HEK293 (cell line): ENCODE results near the gene RBPJ.

ENCODE experiments used
- CTCF ChIA-PET: fragments of 350-600 bp; formaldehyde crosslinking; extraction: SDS; loops from one replicate; lab custom pipeline; 2021; ENCODE audit warnings: antibody characterized with exemption; lab: Yijun Ruan, JAX
- POLR2A ChIA-PET: fragments of 300-600 bp; formaldehyde crosslinking; extraction: SDS; loops from one replicate; lab custom pipeline; 2020; ENCODE audit warnings: antibody characterized with exemption, inconsistent platforms; lab: Yijun Ruan, JAX
- H3K27ac ChIP-seq: fragments of 200-500 bp; sonication (Bioruptor generic); 2 replicates; pipeline ENCODE4 v1.5.1; 2014; ENCODE audit warnings: low read depth, low read length, control low read depth, inconsistent platforms; ENCODE audit errors: extremely low read depth
- H3K36me3 ChIP-seq, 2 experiments: fragments of 200-500 bp in 1 of 2; sonication (Bioruptor generic) in 1 of 2; 1 replicate in 1 of 2; 2 replicates in 1 of 2; pipeline ENCODE4 v1.5.1; 2014 to 2017; ENCODE audit warnings: inconsistent platforms in 2 of 2, low read length in 2 of 2; ENCODE audit not compliant: control insufficient read depth in 2 of 2, insufficient read depth in 1 of 2
- H3K4me1 ChIP-seq: fragments of 200-500 bp; sonication (Bioruptor generic); 2 replicates; pipeline ENCODE4 v1.5.1; 2014; ENCODE audit warnings: mild to moderate bottlenecking, low read length, inconsistent platforms; ENCODE audit not compliant: control insufficient read depth, insufficient read depth
- H3K4me3 ChIP-seq: 2 replicates; pipeline ENCODE4 v1.5.1; 2011; ENCODE audit warnings: low read depth, mild to moderate bottlenecking, control low read depth, low read length, moderate library complexity
- H3K9me3 ChIP-seq: fragments of 200-500 bp; sonication (Bioruptor generic); 2 replicates; pipeline ENCODE4 v1.5.1; 2014; ENCODE audit warnings: low read depth, low read length, inconsistent platforms; ENCODE audit not compliant: control insufficient read depth, insufficient read depth
- BCL11B ChIP-seq: fragments of 450-650 bp; formaldehyde crosslinking; IDR thresholded peaks from 2 replicates; pipeline ENCODE4 v1.5.1; 2016; ENCODE audit warnings: low read depth, missing biosample characterization, missing genetic modification characterization
- GFI1B ChIP-seq: fragments of 450-650 bp; formaldehyde crosslinking; IDR thresholded peaks from 2 replicates; pipeline ENCODE4 v1.5.1; 2016; ENCODE audit warnings: missing biosample characterization, missing genetic modification characterization
- GLI2 ChIP-seq: fragments of 450-650 bp; formaldehyde crosslinking; IDR thresholded peaks from 2 replicates; pipeline ENCODE4; 2017; ENCODE audit warnings: missing biosample characterization, missing genetic modification characterization, low read depth, borderline replicate concordance
- KLF16 ChIP-seq: fragments of 450-650 bp; formaldehyde crosslinking; IDR thresholded peaks from 2 replicates; pipeline ENCODE4 v1.5.1; 2017; ENCODE audit warnings: missing biosample characterization, missing genetic modification characterization
- KLF7 ChIP-seq: fragments of 450-650 bp; formaldehyde crosslinking; IDR thresholded peaks from 2 replicates; pipeline ENCODE4 v1.5.1; 2016; ENCODE audit warnings: missing biosample characterization, missing genetic modification characterization, borderline replicate concordance
- OVOL3 ChIP-seq: fragments of 450-650 bp; formaldehyde crosslinking; IDR thresholded peaks from 2 replicates; pipeline ENCODE4 v1.5.1; 2016; ENCODE audit warnings: missing biosample characterization, missing genetic modification characterization
- TRIM28 ChIP-seq: IDR thresholded peaks from 2 replicates; pipeline ENCODE4 v1.6.1; 2011; ENCODE audit warnings: low read length, control low read depth, borderline replicate concordance
- YY1 ChIP-seq: fragments of 450-650 bp; formaldehyde crosslinking; IDR thresholded peaks from 2 replicates; pipeline ENCODE4 v1.5.1; 2018; ENCODE audit warnings: missing biosample characterization, missing genetic modification characterization
- ZNF112 ChIP-seq: fragments of 450-650 bp; formaldehyde crosslinking; IDR thresholded peaks from 2 replicates; pipeline ENCODE4 v1.5.0; 2017; ENCODE audit warnings: missing biosample characterization, missing genetic modification characterization
- ZNF114 ChIP-seq: fragments of 450-650 bp; formaldehyde crosslinking; IDR thresholded peaks from 2 replicates; pipeline ENCODE4 v1.5.0; 2017; ENCODE audit warnings: missing biosample characterization, missing genetic modification characterization
- ZNF140 ChIP-seq: fragments of 450-650 bp; formaldehyde crosslinking; IDR thresholded peaks from 2 replicates; pipeline ENCODE4 v1.5.1; 2016; ENCODE audit warnings: missing biosample characterization, missing genetic modification characterization
- ZNF155 ChIP-seq: fragments of 450-650 bp; formaldehyde crosslinking; IDR thresholded peaks from 2 replicates; pipeline ENCODE4 v1.5.1; 2016; ENCODE audit warnings: missing biosample characterization, missing genetic modification characterization
- ZNF248 ChIP-seq: fragments of 450-650 bp; formaldehyde crosslinking; IDR thresholded peaks from 2 replicates; pipeline ENCODE4 v1.5.1; 2017; ENCODE audit warnings: missing biosample characterization, missing genetic modification characterization
- ZNF366 ChIP-seq: fragments of 450-650 bp; formaldehyde crosslinking; conservative IDR thresholded peaks from 2 replicates; pipeline ENCODE4 v1.5.1; 2016; ENCODE audit warnings: missing biosample characterization, missing genetic modification characterization
- ZNF394 ChIP-seq: fragments of 450-650 bp; formaldehyde crosslinking; IDR thresholded peaks from 2 replicates; pipeline ENCODE4 v1.5.1; 2016; ENCODE audit warnings: missing biosample characterization, missing genetic modification characterization, mild to moderate bottlenecking, moderate library complexity, borderline replicate concordance
- ZNF426 ChIP-seq: fragments of 450-650 bp; formaldehyde crosslinking; IDR thresholded peaks from 2 replicates; pipeline ENCODE4 v1.5.1; 2017; ENCODE audit warnings: missing biosample characterization, missing genetic modification characterization, mild to moderate bottlenecking, inconsistent platforms, moderate library complexity
- ZNF473 ChIP-seq: fragments of 450-650 bp; formaldehyde crosslinking; IDR thresholded peaks from 2 replicates; pipeline ENCODE4 v1.5.1; 2017; ENCODE audit warnings: missing biosample characterization, missing genetic modification characterization
- ZNF514 ChIP-seq: fragments of 450-650 bp; formaldehyde crosslinking; IDR thresholded peaks from 2 replicates; pipeline ENCODE4 v1.5.1; 2016; ENCODE audit warnings: missing biosample characterization, missing genetic modification characterization
- ZNF555 ChIP-seq: fragments of 450-650 bp; formaldehyde crosslinking; conservative IDR thresholded peaks from 2 replicates; pipeline ENCODE4 v1.5.1; 2017; ENCODE audit warnings: missing biosample characterization, mild to moderate bottlenecking, missing genetic modification characterization, inconsistent platforms
- ZNF621 ChIP-seq: fragments of 450-650 bp; formaldehyde crosslinking; IDR thresholded peaks from 2 replicates; pipeline ENCODE4 v1.5.1; 2017; ENCODE audit warnings: missing biosample characterization, missing genetic modification characterization
- ZNF785 ChIP-seq: fragments of 450-650 bp; formaldehyde crosslinking; IDR thresholded peaks from 2 replicates; pipeline ENCODE4 v1.5.1; 2016; ENCODE audit warnings: missing biosample characterization, missing genetic modification characterization
- ZSCAN23 ChIP-seq: fragments of 450-650 bp; formaldehyde crosslinking; IDR thresholded peaks from 2 replicates; pipeline ENCODE4 v1.5.1; 2016; ENCODE audit warnings: missing biosample characterization, missing genetic modification characterization
- ZXDB ChIP-seq: fragments of 450-650 bp; formaldehyde crosslinking; IDR thresholded peaks from 2 replicates; pipeline ENCODE4 v1.5.1; 2016; ENCODE audit warnings: missing biosample characterization, missing genetic modification characterization
- TF ChIP-seq, protein P1 (sequence below): fragments of 450-650 bp; formaldehyde crosslinking; IDR thresholded peaks from 2 replicates; pipeline ENCODE4 v1.5.1; 2017; ENCODE audit warnings: missing biosample characterization, missing genetic modification characterization
- TF ChIP-seq, protein P2 (sequence below): fragments of 450-650 bp; formaldehyde crosslinking; IDR thresholded peaks from 2 replicates; pipeline ENCODE4 v1.5.1; 2016; ENCODE audit warnings: missing biosample characterization, missing genetic modification characterization, low read depth
- TF ChIP-seq, protein P3 (sequence below): fragments of 450-650 bp; formaldehyde crosslinking; IDR thresholded peaks from 2 replicates; pipeline ENCODE4 v1.5.1; 2017; ENCODE audit warnings: missing biosample characterization, missing genetic modification characterization

The RBPJ gene

DNA sequence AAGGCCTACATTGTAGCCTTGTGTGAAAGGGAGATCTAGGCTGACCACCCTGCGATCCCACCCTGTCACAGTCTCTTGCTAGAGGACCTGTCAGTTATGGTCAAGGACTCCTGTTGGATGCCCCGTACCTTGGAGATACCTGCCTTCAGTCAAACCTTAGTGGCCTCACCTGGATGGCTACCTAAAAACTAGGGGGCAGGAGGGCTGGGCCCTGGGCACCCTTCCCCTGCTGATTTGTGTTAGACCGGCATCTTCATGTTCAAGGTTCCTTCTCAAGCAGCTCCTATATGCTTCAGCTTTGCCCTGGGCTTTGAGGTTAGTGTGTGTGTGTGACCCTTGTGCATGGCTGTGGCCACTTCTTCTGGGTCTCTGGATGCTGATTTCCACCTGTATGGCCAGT is 134.1 kb downstream of the RBPJ start:
- POLR2A ChIA-PET, result interaction anchor here (0.6 kb wide), 1 partner anchor 863 kb away, joined by 4 read pairs; no protein-coding TSS in a partner anchor
- H3K27ac ChIP-seq, result no peak overlapping the region
- H3K4me1 ChIP-seq, result no peaks in the 10 kb centered on the region
- H3K4me3 ChIP-seq, result no peak overlapping the region
- H3K36me3 ChIP-seq, result no peaks in the 10 kb centered on the region
- TF ChIP-seq GFI1B (tag by site-specific recombination) (no peak), YY1 (tag by site-specific recombination) (no peak), ZNF114 (no peak), ZNF140 (no peak), ZNF785 (tag by site-specific recombination) (no peak), ZNF426 (no peak), ZSCAN23 (no peak), ZNF473 (tag by site-specific recombination) (no peak), ZNF112 (no peak)
- no peaks in the 10 kb centered on the region for H3K9me3 ChIP-seq
- CTCF ChIA-PET, result no interaction called here

DNA sequence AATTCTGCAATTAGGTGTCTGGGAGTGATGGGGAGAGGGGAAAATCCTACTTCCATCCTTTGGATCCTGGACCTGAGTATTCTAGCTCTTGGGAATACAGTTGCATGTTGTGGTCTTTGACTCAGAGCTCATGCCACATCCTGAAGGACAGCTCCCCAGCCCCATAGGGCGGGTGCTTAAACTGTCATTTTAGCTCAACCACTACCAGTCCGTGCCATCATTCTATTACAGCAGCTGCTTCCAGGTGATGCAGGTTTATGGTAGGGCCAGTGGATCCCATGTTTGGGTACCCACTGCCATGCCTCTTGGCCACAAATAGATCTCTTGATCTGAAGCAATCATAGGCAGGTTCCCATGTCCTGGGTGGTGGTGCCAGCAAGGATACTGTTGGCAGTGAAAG is 134.8 kb downstream of the RBPJ start:
- CTCF ChIA-PET, result no interaction called here
- Histone ChIP-seq H3K4me3 (no peak overlapping the region), H3K36me3 (no peaks in the 10 kb centered on the region), H3K27ac (no peak overlapping the region), H3K9me3 (no peaks in the 10 kb centered on the region), H3K4me1 (no peaks in the 10 kb centered on the region)
- no peak for TF ChIP-seq ZNF394
- TF ChIP-seq KLF16, result no peak
- TF ChIP-seq TRIM28, result no peak
- TF ChIP-seq, protein P1, sequence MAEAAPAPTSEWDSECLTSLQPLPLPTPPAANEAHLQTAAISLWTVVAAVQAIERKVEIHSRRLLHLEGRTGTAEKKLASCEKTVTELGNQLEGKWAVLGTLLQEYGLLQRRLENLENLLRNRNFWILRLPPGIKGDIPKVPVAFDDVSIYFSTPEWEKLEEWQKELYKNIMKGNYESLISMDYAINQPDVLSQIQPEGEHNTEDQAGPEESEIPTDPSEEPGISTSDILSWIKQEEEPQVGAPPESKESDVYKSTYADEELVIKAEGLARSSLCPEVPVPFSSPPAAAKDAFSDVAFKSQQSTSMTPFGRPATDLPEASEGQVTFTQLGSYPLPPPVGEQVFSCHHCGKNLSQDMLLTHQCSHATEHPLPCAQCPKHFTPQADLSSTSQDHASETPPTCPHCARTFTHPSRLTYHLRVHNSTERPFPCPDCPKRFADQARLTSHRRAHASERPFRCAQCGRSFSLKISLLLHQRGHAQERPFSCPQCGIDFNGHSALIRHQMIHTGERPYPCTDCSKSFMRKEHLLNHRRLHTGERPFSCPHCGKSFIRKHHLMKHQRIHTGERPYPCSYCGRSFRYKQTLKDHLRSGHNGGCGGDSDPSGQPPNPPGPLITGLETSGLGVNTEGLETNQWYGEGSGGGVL, result no peak
- no peak for TF ChIP-seq ZNF555 (tag by site-specific recombination)
- TF ChIP-seq, protein P2, sequence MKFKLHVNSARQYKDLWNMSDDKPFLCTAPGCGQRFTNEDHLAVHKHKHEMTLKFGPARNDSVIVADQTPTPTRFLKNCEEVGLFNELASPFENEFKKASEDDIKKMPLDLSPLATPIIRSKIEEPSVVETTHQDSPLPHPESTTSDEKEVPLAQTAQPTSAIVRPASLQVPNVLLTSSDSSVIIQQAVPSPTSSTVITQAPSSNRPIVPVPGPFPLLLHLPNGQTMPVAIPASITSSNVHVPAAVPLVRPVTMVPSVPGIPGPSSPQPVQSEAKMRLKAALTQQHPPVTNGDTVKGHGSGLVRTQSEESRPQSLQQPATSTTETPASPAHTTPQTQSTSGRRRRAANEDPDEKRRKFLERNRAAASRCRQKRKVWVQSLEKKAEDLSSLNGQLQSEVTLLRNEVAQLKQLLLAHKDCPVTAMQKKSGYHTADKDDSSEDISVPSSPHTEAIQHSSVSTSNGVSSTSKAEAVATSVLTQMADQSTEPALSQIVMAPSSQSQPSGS (tag by site-specific recombination), result no peak
- TF ChIP-seq, protein P3, sequence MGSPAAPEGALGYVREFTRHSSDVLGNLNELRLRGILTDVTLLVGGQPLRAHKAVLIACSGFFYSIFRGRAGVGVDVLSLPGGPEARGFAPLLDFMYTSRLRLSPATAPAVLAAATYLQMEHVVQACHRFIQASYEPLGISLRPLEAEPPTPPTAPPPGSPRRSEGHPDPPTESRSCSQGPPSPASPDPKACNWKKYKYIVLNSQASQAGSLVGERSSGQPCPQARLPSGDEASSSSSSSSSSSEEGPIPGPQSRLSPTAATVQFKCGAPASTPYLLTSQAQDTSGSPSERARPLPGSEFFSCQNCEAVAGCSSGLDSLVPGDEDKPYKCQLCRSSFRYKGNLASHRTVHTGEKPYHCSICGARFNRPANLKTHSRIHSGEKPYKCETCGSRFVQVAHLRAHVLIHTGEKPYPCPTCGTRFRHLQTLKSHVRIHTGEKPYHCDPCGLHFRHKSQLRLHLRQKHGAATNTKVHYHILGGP (tag by site-specific recombination), result no peak
- TF ChIP-seq KLF7 (tag by site-specific recombination), result no peak
- no peak for TF ChIP-seq BCL11B (tag by site-specific recombination)
- no peak for TF ChIP-seq GLI2 (tag by site-specific recombination)
- TF ChIP-seq ZNF248, result no peak
- TF ChIP-seq ZNF155 (tag by site-specific recombination), result no peak
- no peak for TF ChIP-seq ZNF366
- no peak for TF ChIP-seq ZXDB (tag by site-specific recombination)
- TF ChIP-seq OVOL3 (tag by site-specific recombination), result no peak
- no peak for TF ChIP-seq ZNF621
- no peak for TF ChIP-seq ZNF514
- TF ChIP-seq ZNF426, result no peak
- POLR2A ChIA-PET, result interaction anchor here (0.6 kb wide), 1 partner anchor 863 kb away, joined by 4 read pairs; no protein-coding TSS in a partner anchor
